Nephron progenitor cell (in vitro differentiated cells): Measurements from ENCODE around the gene HPN.

Experiments used
- DNase-seq: peaks from one replicate; pipeline ENCODE4 v3.0.0; 2021
- H3K27ac Mint-ChIP-seq: 2 replicates; pipeline ENCODE4 v1.8.0; 2021; ENCODE audit warnings: mild to moderate bottlenecking, moderate library complexity, mixed read lengths
- H3K27me3 Mint-ChIP-seq: 2 replicates; pipeline ENCODE4 v1.8.0; 2021; ENCODE audit warnings: mild to moderate bottlenecking, low read depth, mixed read lengths; ENCODE audit not compliant: poor library complexity
- H3K36me3 Mint-ChIP-seq: 2 replicates; pipeline ENCODE4 v1.8.0; 2021; ENCODE audit warnings: low read depth, mixed read lengths
- H3K4me1 Mint-ChIP-seq: 2 replicates; pipeline ENCODE4 v1.8.0; 2021; ENCODE audit warnings: mixed read lengths
- H3K4me3 Mint-ChIP-seq: 2 replicates; pipeline ENCODE4 v1.8.0; 2021; ENCODE audit warnings: mild to moderate bottlenecking, moderate library complexity, mixed read lengths
- H3K9me3 Mint-ChIP-seq: 2 replicates; pipeline ENCODE4 v1.8.0; 2021; ENCODE audit warnings: mild to moderate bottlenecking, moderate library complexity, mixed read lengths
- CTCF ChIP-seq: fragments of 200-600 bp; sonication (generic); IDR thresholded peaks from 2 replicates; pipeline ENCODE4 v1.5.0; 2021; ENCODE audit warnings: antibody characterized with exemption

The HPN gene

GRCh38 chr19:35040826-35041547 lies 534 bp upstream of the HPN start:
- Mint-ChIP-seq H3K4me3 (peak overlapping the region; percentile 56), H3K36me3 (no peaks in the 10 kb centered on the region), H3K4me1 (peaks cover 79% of the 10 kb centered on the region), H3K27ac (no peak overlapping the region), H3K9me3 (no peaks in the 10 kb centered on the region), H3K27me3 (peaks cover 11% of the 10 kb centered on the region)
- DNase-seq = peak; percentile 73
- TF ChIP-seq CTCF = no peak

GRCh38 chr19:35042056-35042730 lies 672 bp downstream of the HPN start:
- Mint-ChIP-seq H3K27ac (no peak overlapping the region), H3K36me3 (no peaks in the 10 kb centered on the region), H3K9me3 (no peaks in the 10 kb centered on the region), H3K27me3 (peaks cover 11% of the 10 kb centered on the region), H3K4me3 (peak overlapping the region; percentile 50), H3K4me1 (peaks cover 79% of the 10 kb centered on the region)
- DNase-seq = no peak
- no peak for TF ChIP-seq CTCF

- Mint-ChIP-seq H3K4me1 (peaks cover 77% of the 10 kb centered on the region), H3K27me3 (peaks cover 11% of the 10 kb centered on the region), H3K36me3 (no peaks in the 10 kb centered on the region), H3K4me3 (peak overlapping the region; percentile 45), H3K9me3 (no peaks in the 10 kb centered on the region), H3K27ac (no peak overlapping the region)
- TF ChIP-seq CTCF = no peak
- no peak for DNase-seq
These were observed 1.6 kb downstream of the HPN start for GRCh38 chr19:35042954-35043604.

GRCh38 chr19:35043906-35044305 lies 2.4 kb downstream of the HPN start:
- no peak for DNase-seq
- no peak overlapping the region for H3K4me3 Mint-ChIP-seq

GRCh38 chr19:35044317-35045117 lies 3.0 kb downstream of the HPN start:
- Mint-ChIP-seq H3K4me3 (no peak overlapping the region), H3K27me3 (peaks cover 11% of the 10 kb centered on the region), H3K4me1 (peaks cover 68% of the 10 kb centered on the region), H3K36me3 (no peaks in the 10 kb centered on the region), H3K27ac (peak overlapping the region; percentile 4), H3K9me3 (no peaks in the 10 kb centered on the region)
- DNase-seq = peak; percentile 84
- peak; percentile 98 for TF ChIP-seq CTCF

More at GRCh38 chr19:35043906-35044305, 2.4 kb downstream of the HPN start:
- Mint-ChIP-seq H3K4me1 (peaks cover 73% of the 10 kb centered on the region), H3K27ac (peak overlapping the region; percentile 4), H3K36me3 (no peaks in the 10 kb centered on the region), H3K27me3 (peaks cover 11% of the 10 kb centered on the region), H3K9me3 (no peaks in the 10 kb centered on the region)
- TF ChIP-seq CTCF = no peak
